Measurements from ENCODE around the gene RNF38. TPM values are rescaled to one million over a fixed set of nuclear protein-coding genes. Genes with fewer than 3 reads are reported as not detected.
"Not testable (repeated sequence)": the region's sequence is repeated elsewhere in the genome, so short reads cannot be mapped to it uniquely, and the experiment has no call there.

Gene RNF38
- total RNA-seq, 1 donor: 12.7 TPM

DNA sequence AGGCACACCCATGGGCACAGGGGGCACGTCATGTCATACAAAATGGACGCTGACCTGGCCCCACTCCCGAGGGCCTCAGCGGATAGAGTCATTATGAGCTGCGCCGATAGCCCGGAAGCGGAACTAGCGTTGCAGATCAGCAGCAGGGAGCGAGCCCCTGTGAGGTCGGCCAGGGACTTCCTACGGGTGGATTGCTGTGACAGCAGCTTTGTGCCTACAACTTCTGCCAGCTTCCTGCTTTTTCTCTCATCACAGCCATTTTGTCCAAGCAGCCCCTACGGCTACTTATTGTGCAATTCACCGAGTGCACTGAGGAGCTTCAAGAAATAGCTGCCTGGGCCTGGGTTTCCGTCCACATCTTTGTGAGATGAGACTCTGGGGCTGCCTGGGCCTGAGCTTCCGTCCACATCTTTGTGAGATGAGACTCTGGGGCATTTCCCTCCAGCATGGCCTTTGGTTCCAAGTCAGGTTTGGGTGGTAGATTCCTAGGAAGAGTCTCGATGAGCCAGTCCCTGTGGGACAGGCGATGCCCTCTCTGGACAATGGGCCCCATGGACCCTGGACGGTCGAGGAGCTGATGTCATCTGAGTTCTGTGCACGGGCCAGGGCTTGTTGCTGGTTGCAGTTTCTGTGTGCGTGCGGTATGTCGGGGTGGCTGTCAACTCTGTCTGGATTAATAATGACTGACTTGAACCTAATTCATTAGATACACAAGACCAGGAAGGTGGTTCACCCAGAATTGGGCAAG, 74.8 kb downstream of the RNF38 start:
- Histone ChIP-seq H4K20me1 (ENCODE audit: insufficient read depth, low read length) (no peaks in the 10 kb centered on the region), H3K4me1 (ENCODE audit: insufficient read depth, low read length) (peaks cover 10% of the 10 kb centered on the region), H3K27ac (ENCODE audit: low read depth, low read length) (no peak overlapping the region), H3K27me3 (ENCODE audit: insufficient read depth, low read length) (no peaks in the 10 kb centered on the region), H3K79me2 (ENCODE audit: insufficient read depth, low read length) (no peaks in the 10 kb centered on the region), H2AFZ (ENCODE audit: low read length) (no peak overlapping the region), H3K36me3 (ENCODE audit: insufficient read depth, low read length) (no peaks in the 10 kb centered on the region), H3K4me2 (ENCODE audit: insufficient read depth, low read length) (no peak overlapping the region), H3K4me3 (ENCODE audit: insufficient read depth, low read length) (no peak overlapping the region), H3K9me3 (ENCODE audit: low read depth, low read length) (no peaks in the 10 kb centered on the region)
- TF ChIP-seq, protein P1, sequence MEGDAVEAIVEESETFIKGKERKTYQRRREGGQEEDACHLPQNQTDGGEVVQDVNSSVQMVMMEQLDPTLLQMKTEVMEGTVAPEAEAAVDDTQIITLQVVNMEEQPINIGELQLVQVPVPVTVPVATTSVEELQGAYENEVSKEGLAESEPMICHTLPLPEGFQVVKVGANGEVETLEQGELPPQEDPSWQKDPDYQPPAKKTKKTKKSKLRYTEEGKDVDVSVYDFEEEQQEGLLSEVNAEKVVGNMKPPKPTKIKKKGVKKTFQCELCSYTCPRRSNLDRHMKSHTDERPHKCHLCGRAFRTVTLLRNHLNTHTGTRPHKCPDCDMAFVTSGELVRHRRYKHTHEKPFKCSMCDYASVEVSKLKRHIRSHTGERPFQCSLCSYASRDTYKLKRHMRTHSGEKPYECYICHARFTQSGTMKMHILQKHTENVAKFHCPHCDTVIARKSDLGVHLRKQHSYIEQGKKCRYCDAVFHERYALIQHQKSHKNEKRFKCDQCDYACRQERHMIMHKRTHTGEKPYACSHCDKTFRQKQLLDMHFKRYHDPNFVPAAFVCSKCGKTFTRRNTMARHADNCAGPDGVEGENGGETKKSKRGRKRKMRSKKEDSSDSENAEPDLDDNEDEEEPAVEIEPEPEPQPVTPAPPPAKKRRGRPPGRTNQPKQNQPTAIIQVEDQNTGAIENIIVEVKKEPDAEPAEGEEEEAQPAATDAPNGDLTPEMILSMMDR (IDR thresholded peaks at IDR 0.05; ENCODE audit: extremely low read depth, low read depth, low read length): no peak
- DNase-seq (ENCODE audit: insufficient read length, low spot score, missing footprints): peak; percentile 9

DNA sequence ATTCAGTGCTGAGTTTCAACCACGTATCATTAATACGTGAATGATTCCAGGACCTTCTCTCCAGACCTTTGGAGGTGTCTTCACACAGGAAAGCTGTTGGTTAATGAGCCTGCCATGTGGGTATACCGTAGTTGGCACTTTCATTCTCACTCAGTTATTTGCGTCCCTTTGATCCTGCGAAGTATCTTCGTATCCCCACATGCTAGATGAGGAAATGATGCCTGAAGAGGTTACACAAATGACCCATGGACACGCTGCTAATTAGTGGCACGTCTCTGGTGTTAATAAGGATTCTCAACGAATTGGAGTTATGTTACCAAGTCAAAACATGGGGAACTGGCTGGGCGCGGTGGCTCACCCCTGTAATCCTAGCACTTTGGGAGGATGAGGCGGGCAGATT, 76.1 kb downstream of the RNF38 start:
- Histone ChIP-seq H3K4me1 (ENCODE audit: insufficient read depth, low read length) (peaks cover 10% of the 10 kb centered on the region), H4K20me1 (ENCODE audit: insufficient read depth, low read length) (no peaks in the 10 kb centered on the region), H3K4me2 (ENCODE audit: insufficient read depth, low read length) (no peak overlapping the region), H2AFZ (ENCODE audit: low read length) (no peak overlapping the region), H3K27ac (ENCODE audit: low read depth, low read length) (no peak overlapping the region), H3K4me3 (ENCODE audit: insufficient read depth, low read length) (no peak overlapping the region), H3K36me3 (ENCODE audit: insufficient read depth, low read length) (no peaks in the 10 kb centered on the region), H3K9me3 (ENCODE audit: low read depth, low read length) (no peaks in the 10 kb centered on the region), H3K79me2 (ENCODE audit: insufficient read depth, low read length) (no peaks in the 10 kb centered on the region), H3K27me3 (ENCODE audit: insufficient read depth, low read length) (no peaks in the 10 kb centered on the region)
- TF ChIP-seq, protein P1 (IDR thresholded peaks at IDR 0.05; ENCODE audit: extremely low read depth, low read depth, low read length): no peak
- DNase-seq (ENCODE audit: insufficient read length, low spot score, missing footprints): no peak

DNA sequence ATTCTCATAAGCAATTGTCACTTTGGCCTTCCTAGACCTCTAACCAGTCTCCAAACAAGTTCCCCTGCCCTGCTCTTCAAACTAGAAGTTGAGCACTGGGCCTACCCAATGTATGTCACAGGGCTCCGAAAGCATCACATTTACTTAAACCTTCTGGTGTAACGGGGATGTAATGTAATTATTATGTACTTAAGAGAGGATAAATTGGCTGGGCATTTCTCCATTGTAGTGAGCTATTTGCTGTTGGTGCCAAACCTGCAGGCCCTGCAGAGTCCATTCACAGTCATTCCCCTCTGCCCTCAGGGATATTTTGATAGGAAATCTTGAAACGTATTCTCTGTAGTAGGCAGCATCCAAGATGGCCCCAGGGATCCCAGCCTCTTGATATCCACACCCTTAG, 77.6 kb downstream of the RNF38 start:
- Histone ChIP-seq H3K4me3 (ENCODE audit: insufficient read depth, low read length) (no peak overlapping the region), H3K36me3 (ENCODE audit: insufficient read depth, low read length) (no peaks in the 10 kb centered on the region), H3K79me2 (ENCODE audit: insufficient read depth, low read length) (no peaks in the 10 kb centered on the region), H2AFZ (ENCODE audit: low read length) (no peak overlapping the region), H4K20me1 (ENCODE audit: insufficient read depth, low read length) (no peaks in the 10 kb centered on the region), H3K27me3 (ENCODE audit: insufficient read depth, low read length) (no peaks in the 10 kb centered on the region), H3K4me2 (ENCODE audit: insufficient read depth, low read length) (no peak overlapping the region), H3K27ac (ENCODE audit: low read depth, low read length) (no peak overlapping the region), H3K9me3 (ENCODE audit: low read depth, low read length) (no peaks in the 10 kb centered on the region), H3K4me1 (ENCODE audit: insufficient read depth, low read length) (no peaks in the 10 kb centered on the region)
- peak; percentile 6 for DNase-seq (ENCODE audit: insufficient read length, low spot score, missing footprints)
- TF ChIP-seq, protein P1 (IDR thresholded peaks at IDR 0.05; ENCODE audit: extremely low read depth, low read depth, low read length): no peak

- not testable (repeated sequence) for H3K4me2 ChIP-seq (ENCODE audit: insufficient read depth, low read length); H3K27ac ChIP-seq (ENCODE audit: low read depth, low read length); H2AFZ ChIP-seq (ENCODE audit: low read length); H4K20me1 ChIP-seq (ENCODE audit: insufficient read depth, low read length); DNase-seq (ENCODE audit: insufficient read length, low spot score, missing footprints); H3K36me3 ChIP-seq (ENCODE audit: insufficient read depth, low read length); H3K4me1 ChIP-seq (ENCODE audit: insufficient read depth, low read length); H3K79me2 ChIP-seq (ENCODE audit: insufficient read depth, low read length); H3K4me3 ChIP-seq (ENCODE audit: insufficient read depth, low read length); H3K9me3 ChIP-seq (ENCODE audit: low read depth, low read length); H3K27me3 ChIP-seq (ENCODE audit: insufficient read depth, low read length)
These were observed 78.2 kb downstream of the RNF38 start for GRCh38 chr9:36321903-36322302.

All from osteoblast (primary cell).